HCT116 (cell line): ENCODE measurements around the gene EML2.

Experiments used
- CTCF ChIP-seq, 3 experiments: fragments of 200-600 bp in 1 of 3; sonication (generic) in 1 of 3; IDR thresholded peaks in 2 of 3; conservative IDR thresholded peaks in 1 of 3; 2 replicates each; pipeline ENCODE4 v1.5.1; 2012 to 2017; ENCODE audit warnings: low read depth in 2 of 3, low read length in 2 of 3, antibody characterized with exemption in 1 of 3, borderline replicate concordance in 1 of 3, control low read depth in 1 of 3, mild to moderate bottlenecking in 1 of 3, mixed read lengths in 1 of 3, mixed run types in 1 of 3, moderate library complexity in 1 of 3; ENCODE audit not compliant: insufficient read depth in 1 of 3
- EGR1 ChIP-seq: IDR thresholded peaks from 2 replicates; pipeline ENCODE4 v1.6.1; 2012; ENCODE audit warnings: low read depth
- EZH2phosphoT487 ChIP-seq: fragments of 200-600 bp; IDR thresholded peaks from 2 replicates; pipeline ENCODE4 v1.6.1; 2018; ENCODE audit warnings: antibody characterized with exemption, borderline replicate concordance
- JUND ChIP-seq: IDR thresholded peaks from 2 replicates; pipeline ENCODE4 v1.6.1; 2012
- MAX ChIP-seq: IDR thresholded peaks from 2 replicates; pipeline ENCODE4 v1.6.1; 2012
- POLR2A ChIP-seq: IDR thresholded peaks from 2 replicates; pipeline ENCODE4 v1.7.0; 2011; ENCODE audit warnings: borderline replicate concordance; ENCODE audit not compliant: insufficient read depth, insufficient read length; ENCODE audit errors: extremely low read depth
- POLR2AphosphoS5 ChIP-seq: IDR thresholded peaks from 2 replicates; pipeline ENCODE4 v1.6.1; 2011; ENCODE audit warnings: mild to moderate bottlenecking, low read depth, low read length, moderate library complexity
- RAD21 ChIP-seq: IDR thresholded peaks from 2 replicates; pipeline ENCODE4 v1.6.1; 2012; ENCODE audit warnings: low read depth, mild to moderate bottlenecking
- REST ChIP-seq: IDR thresholded peaks from 2 replicates; pipeline ENCODE4 v1.6.1; 2012; ENCODE audit warnings: low read depth
- SIN3A ChIP-seq: IDR thresholded peaks from 2 replicates; pipeline ENCODE4 v1.6.1; 2012; ENCODE audit warnings: low read depth
- TCF7L2 ChIP-seq: IDR thresholded peaks from 2 replicates; pipeline ENCODE4 v1.7.0; 2011; ENCODE audit warnings: borderline replicate concordance, inconsistent platforms; ENCODE audit not compliant: insufficient read depth, insufficient read length; ENCODE audit errors: extremely low read depth
- ZBTB33 ChIP-seq: IDR thresholded peaks from 2 replicates; pipeline ENCODE4 v1.6.1; 2011; ENCODE audit warnings: mild to moderate bottlenecking, low read length, moderate library complexity; ENCODE audit not compliant: insufficient replicate concordance; ENCODE audit errors: extremely low read depth
- ZFX ChIP-seq: fragments of 450-650 bp; IDR thresholded peaks from 2 replicates; pipeline ENCODE4 v1.6.1; 2017
- ZNF274 ChIP-seq: fragments of 200-500 bp; sonication (Bioruptor generic); IDR thresholded peaks from 2 replicates; pipeline ENCODE4 v1.6.1; 2014; ENCODE audit warnings: mild to moderate bottlenecking, low read depth, low read length, inconsistent platforms

GRCh38 chr19:45607071-45608029 is 31.8 kb downstream of the EML2 start:
- TF ChIP-seq POLR2A (no peak), POLR2AphosphoS5 (peak; percentile 48; the same call in 1 of the 2 replicates), CTCF (IDR thresholded peaks at IDR 0.05 in 2 of 3, conservative IDR thresholded peaks at IDR 0.05 in 1 of 3; ENCODE audit: borderline replicate concordance in 1 of 3, insufficient read depth in 1 of 3, low read depth in 2 of 3, low read length in 2 of 3) (peak; percentile 78 to 93 (median 82)), ZNF274 (no peak), EGR1 (no peak), MAX (no peak; the same call in 1 of the 2 replicates), SIN3A (no peak), TCF7L2 (peak; percentile 96), REST (no peak), RAD21 (peak; percentile 84), ZFX (no peak; the same call in 1 of the 2 replicates), ZBTB33 (no peak), JUND (no peak), EZH2phosphoT487 (no peak)
